GM19324 (cell line): ENCODE measurements around the gene GRIPAP1.
A peak's percentile ranks its signal among the peaks of the same experiment; 100 is the strongest.

Experiments used
- ATAC-seq: cut with Tn5 transposase; IDR thresholded peaks from one replicate; pipeline ENCODE4 v1.9.1; 2021; ENCODE audit warnings: mild to moderate bottlenecking, moderate library complexity; ENCODE audit not compliant: unreplicated experiment, low FRiP score

GRIPAP1 gene

GRCh38 chrX:49002091-49002935 is at the start of gene GRIPAP1:
TSS of gene GRIPAP1 (minus strand) at chrX:49002264. CDS start at chrX:49002229, 35 bp downstream.
- peak; percentile 74 for ATAC-seq

GRCh38 chrX:49043987-49044281 is 41.9 kb upstream of the GRIPAP1 start:
- ATAC-seq = no peak

GRCh38 chrX:49043220-49043986 is 41.3 kb upstream of the GRIPAP1 start, which contains the start of gene TFE3:
TSS of gene TFE3 (minus strand) at chrX:49043357. CDS start at chrX:49043226, 131 bp downstream.
- peak; percentile 91 for ATAC-seq

GRCh38 chrX:49042581-49043219 is 40.6 kb upstream of the GRIPAP1 start:
- ATAC-seq = peak; percentile 3

- no peak for ATAC-seq
Measured at GRCh38 chrX:49041744-49042580, 39.9 kb upstream of the GRIPAP1 start.

- no peak for ATAC-seq
Measured at GRCh38 chrX:49040376-49040955, 38.4 kb upstream of the GRIPAP1 start.

GRCh38 chrX:49039598-49040375 is 37.7 kb upstream of the GRIPAP1 start:
- ATAC-seq = no peak

GRCh38 chrX:49037883-49038475 is 35.9 kb upstream of the GRIPAP1 start:
- no peak for ATAC-seq

GRCh38 chrX:49030283-49030682 is 28.2 kb upstream of the GRIPAP1 start:
- ATAC-seq = no peak

GRCh38 chrX:49029876-49030275 is 27.8 kb upstream of the GRIPAP1 start:
- ATAC-seq = no peak

GRCh38 chrX:49019599-49020249 is 17.7 kb upstream of the GRIPAP1 start:
- ATAC-seq = no peak

GRCh38 chrX:49019050-49019449 is 17.0 kb upstream of the GRIPAP1 start:
- no peak for ATAC-seq

GRCh38 chrX:49003696-49004095 is 1.6 kb upstream of the GRIPAP1 start:
- ATAC-seq = no peak

GRCh38 chrX:49001521-49002090 is 458 bp downstream of the GRIPAP1 start:
- ATAC-seq = peak; percentile 34

- ATAC-seq = no peak
Measured at GRCh38 chrX:49000636-49001035, 1.4 kb downstream of the GRIPAP1 start.

GRCh38 chrX:48999030-48999429 is 3.0 kb downstream of the GRIPAP1 start:
- ATAC-seq = no peak

- no peak for ATAC-seq
Measured at GRCh38 chrX:48998391-48998790, 3.7 kb downstream of the GRIPAP1 start.

GRCh38 chrX:48997865-48998264 is 4.2 kb downstream of the GRIPAP1 start:
- no peak for ATAC-seq
